Epidermal melanocyte (primary cell): ENCODE data around the gene SLC7A6.

Source experiments
- DNase-seq: peaks from one replicate; pipeline ENCODE4 v3.0.0; 2011; ENCODE audit warnings: low spot score; ENCODE audit not compliant: insufficient read length

SLC7A6 gene

DNA sequence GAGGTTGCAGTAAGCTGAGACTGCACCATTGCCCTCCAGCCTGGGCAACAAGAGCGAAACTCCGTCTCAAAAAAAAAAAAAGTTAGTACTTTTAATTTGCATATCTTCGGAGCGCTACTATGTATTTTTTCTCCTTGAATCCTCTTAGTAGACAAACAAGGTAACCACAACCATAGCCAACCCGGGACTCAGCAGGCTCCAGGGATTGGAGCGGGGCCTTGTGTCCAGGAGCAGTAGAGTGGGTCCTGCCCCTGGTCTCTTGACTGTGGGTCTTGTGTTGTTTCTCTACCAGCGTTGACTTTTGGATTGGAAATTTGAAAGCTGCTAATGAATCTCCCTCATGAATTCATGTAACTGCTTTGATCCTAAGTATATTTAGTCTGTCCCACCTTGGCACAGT lies 78.8 kb downstream of the SLC7A6 start:
- DNase-seq, result no peak

DNA sequence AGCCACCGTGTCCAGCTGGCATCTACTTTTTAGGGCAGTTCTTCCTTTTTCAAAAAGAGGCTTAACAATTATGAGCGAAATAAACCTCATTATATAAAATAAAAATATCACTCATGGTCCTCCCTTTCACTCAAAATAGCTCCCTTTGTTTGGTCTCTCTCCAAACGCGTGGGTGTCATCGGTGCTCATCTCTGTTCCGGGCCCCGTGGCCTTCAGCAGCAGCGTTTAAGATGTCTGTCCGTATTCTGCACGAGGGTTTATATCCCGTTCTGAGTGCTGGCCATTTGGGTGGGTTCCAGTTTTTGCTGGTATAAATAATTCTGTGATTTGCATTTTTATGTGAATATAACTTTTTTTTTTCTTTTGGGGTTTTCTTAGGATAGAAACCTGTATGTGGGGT lies 79.9 kb downstream of the SLC7A6 start:
- no peak for DNase-seq

DNA sequence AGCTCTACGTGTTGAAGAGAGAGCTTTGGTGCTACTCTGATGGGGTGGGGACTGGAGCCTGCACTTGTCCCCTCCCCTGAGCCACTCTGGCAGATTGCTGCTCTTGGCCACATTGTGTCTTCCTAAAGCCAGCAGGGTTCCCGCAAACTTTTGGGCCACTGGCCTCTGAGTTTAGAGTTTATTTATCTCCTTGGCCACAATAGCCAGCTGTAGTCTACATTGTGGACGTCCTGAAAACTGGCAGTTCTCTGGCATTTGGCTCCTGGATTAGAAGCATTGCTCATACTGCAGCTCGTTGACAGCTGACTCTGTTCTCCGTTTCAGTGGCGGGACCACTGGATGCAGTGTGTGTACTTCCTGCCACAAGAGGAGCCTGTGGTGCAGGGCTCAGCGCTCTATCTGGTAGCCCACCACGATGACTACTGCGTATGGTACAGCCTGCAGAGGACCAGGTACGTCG lies 81.1 kb downstream of the SLC7A6 start:
- DNase-seq, result no peak

DNA sequence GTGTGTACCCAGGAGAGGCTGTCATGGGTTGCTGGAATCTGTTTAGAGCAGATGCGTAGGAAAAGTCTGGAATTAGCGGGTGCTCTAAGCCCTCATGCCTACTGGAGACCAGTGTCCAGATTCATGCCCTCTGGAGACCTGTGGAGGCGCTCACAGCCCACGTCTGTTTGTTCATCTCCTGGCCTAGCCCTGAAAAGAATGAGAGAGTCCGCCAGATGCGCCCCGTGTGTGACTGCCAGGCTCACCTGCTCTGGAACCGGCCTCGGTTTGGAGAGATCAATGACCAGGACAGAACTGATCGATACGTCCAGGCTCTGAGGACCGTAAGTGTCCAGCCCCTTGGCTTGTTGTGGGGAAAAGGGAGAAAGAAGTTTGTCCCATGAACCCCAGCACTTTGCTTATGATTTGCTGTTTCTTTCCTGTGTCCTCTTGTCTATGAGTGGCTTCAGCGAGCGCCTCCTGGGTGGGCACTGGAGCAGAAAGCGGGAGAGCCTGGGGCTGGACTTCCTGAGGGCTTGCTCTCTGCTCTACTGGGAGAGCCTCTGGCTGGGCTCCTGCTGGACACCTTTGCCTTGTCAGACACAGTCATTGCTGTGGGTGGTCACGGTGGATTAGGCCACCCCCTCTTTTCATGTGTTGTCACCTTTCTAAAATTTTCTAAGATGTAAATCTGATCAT lies 81.8 kb downstream of the SLC7A6 start:
- DNase-seq, result no peak

GRCh38 chr16:68346892-68347480 lies 82.7 kb downstream of the SLC7A6 start:
- DNase-seq, result no peak

- DNase-seq, result no peak
Measured at GRCh38 chr16:68347605-68348004, 83.3 kb downstream of the SLC7A6 start.

GRCh38 chr16:68348639-68349445 lies 84.5 kb downstream of the SLC7A6 start:
- DNase-seq, result no peak

GRCh38 chr16:68349838-68350410 lies 85.6 kb downstream of the SLC7A6 start:
- DNase-seq, result peak; percentile 32

GRCh38 chr16:68350813-68351350 lies 86.6 kb downstream of the SLC7A6 start:
- no peak for DNase-seq
